Dermis blood vessel endothelial cell (primary cell): ENCODE data around the gene SP6. TPM values are rescaled to one million over a fixed set of nuclear protein-coding genes. Genes with fewer than 3 reads are reported as not detected.

ENCODE experiments used
- DNase-seq: peaks from one replicate; pipeline ENCODE4 v3.0.0; 2010
- total RNA-seq: library from RNA; depleted of rRNA; stranded (reverse); fragments of >200 nt; gene quantifications from 2 replicates; pipeline ENCODE4 v1.2.3, GENCODE V29; 2014

Gene SP6
- total RNA-seq, 1 donor from 2014 or later, result 4.8 TPM

DNA sequence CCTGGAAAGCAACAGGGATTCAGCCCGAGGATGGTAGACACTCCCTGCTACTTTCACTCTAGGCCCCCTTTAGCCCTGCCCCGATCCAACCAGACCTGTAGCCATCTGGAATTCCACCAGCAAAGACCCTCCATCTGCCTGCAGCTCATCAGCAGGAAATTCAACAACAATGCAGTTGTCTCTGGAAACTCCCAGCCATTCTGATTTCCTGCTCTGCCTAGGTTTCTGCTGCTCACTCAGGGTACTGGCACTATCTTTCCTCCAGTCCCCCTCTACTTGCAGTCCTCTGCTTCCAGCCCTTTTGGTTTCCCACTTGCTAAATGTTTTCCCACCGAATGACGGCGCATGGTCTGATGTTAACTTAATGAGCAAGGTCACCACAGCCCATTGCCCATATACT lies 2.7 kb upstream of the SP6 start:
- DNase-seq, result no peak

DNA sequence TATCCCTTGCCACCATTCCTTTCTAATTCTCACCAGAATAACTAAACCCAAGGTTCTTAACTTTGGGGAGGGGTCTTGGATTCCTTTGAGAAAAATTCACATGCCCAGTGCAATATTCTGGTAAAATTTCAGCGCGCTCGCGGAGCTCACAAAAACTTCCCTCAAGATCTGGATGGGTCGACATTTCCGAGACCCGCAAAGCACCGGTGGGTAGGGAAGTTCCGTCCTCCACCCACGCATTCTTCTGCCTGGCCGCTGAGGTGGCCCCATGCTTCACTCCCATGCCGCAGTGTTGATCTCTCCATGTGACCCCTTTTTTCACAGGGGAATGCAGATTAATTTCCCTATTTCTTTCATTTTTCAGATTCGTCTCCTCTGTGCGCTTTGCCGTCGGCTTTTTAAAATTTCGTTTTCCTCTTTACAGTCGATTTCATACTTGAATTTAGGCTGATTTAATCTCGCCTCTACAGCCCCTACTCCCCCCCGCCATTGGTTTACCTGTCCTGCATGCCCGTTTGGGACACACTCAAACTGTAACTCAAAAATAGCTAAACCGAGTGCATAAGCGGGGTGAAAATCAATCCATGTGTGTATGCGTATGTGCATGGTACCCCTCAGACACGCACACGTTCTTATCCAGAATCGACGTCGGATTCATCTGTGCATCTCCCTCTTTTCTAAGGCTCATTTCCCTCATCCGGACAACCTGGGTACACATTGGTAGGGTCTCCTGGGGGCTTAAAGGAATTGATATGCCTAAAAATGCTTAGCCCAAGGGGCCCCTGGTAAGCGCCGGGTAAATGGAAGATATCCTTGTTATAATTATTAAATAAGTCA lies 1.4 kb upstream of the SP6 start:
- DNase-seq, result no peak

DNA sequence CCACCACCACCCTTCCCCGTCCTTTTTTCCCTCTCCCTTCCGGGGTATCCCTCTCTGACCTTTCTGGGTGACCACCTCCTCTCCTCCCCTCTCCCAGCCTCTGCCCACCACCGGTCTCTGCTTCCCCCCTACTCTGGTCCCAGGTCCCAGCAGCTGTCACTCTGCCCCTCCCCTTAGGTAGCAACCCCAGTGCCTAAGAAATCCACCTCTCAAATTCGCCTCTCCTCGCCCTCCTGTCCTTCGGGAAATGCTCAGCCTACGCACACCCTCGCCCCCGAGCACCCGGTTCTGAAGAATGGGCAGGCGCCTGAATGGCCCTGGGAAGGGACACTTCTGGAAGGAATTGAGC lies 775 bp upstream of the SP6 start:
- DNase-seq, result no peak

DNA sequence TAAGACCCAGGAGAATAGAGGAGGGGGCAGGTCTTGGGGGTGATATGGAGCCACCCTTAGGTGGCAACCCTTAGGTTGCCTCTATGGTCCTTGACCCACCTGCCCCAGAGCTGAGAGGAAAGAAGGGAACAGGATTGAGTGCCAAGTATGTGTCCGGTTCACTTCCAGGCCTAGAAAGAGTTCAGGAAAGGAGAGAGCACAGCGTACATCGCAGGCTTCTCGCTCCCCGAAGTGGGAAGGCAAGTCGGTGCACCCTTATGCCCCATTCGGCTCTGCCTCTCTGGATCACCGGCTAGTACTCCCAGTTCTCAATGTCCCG lies 631 bp downstream of the SP6 start:
- no peak for DNase-seq

DNA sequence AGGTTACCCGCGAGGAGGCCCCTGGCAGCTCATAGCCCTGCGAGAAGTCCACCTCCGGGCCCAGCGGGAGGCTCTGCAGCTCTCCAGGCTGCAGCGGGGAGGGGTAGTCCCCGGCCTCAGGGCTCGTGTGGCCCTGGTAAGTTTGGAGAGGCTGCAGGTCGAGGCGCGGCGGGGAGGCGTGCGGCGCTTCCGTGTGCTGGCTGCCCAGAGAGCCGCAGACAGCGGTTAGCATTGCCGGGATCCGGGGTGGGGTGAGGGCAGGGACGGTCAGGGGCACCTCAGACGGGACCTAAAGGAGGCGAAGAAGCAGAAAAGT lies 2.8 kb downstream of the SP6 start:
- no peak for DNase-seq

DNA sequence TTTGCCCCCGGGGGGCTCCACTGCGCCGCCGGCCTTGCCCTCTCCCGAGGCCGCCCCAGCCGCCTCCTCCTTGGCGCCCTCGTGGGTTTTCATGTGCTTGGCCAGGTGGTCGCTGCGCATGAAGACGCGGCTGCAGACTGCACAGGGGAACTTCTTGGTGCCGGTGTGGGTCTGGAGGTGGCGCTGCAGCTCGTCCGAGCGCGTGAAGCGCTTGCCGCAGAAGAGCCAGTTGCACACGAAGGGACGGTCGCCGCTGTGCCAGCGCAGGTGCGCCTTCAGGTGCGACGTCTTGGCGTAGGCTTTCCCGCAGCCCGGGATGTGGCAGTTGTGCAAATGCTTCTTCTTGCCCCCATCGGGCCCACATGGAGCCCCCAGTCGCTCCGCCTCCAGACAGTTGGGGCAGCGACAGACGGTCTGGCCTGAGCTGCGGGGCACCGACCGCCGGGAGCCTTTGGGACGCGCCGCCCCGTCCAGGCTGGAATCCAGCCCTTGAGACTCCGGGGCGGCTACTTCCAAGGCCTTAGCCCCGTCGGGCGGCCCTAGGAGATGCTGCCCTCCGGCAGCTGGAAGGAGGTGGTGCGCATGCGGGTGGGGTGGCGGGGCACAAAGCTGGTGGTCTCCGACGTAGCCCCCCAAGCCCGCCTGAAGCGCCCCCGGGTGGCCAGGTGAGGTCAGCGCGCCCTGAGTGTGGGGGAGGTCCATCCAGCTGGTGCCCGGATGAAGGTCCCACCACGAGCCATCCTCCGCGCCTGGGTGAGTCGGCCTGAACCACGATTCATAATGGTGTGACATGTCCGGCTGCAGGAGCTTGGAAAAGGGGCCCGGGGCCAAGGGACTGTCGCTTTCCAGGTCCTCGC lies 3.4 kb downstream of the SP6 start:
- DNase-seq, result no peak

DNA sequence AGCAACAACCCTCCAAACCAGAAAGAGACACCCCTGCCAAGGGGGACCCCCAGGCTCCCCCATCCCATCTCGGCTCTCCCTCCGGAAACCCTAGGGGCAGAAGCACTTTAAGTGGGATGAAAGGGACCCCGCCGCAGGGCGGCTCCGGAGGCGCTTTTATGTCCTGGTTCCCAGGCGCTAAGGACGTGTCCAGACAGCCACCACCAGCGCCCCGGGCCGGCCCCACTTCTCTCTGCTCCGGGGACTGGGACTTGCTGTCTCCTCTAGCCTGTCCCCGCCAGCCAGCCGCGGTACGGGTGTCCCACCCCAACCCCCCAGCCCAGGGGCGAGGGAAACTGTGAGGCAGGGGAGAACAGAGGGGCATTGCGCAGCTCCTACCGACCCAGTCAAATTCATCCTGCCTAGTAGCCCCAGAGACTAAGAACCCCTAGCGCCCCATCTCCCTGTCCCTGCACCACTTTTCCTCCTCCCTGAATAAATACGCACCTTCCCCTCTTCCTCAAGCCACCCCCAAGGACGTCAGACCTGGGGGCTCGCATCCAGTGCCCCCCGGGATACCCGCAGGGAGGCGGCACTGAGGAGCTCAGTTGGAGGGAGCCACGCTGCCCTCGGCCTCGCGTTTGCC lies 4.1 kb downstream of the SP6 start:
- no peak for DNase-seq

DNA sequence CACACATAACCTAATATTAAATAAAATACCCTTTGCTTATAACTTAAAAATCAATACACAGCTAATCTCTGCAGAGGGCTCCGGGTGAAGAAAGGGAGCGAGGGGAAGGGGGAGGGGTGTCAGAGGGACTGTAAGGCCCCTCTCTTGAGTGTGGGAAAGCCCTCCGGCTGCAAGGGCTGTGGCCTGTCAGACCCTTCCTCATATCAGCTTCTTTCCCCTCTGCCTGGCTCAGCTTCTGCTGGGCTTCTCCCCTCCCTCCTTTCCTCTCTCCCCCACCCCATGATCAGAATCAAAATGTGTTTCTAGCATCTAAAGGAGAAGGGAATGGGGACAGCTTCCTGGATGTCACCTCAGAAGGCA lies 5.3 kb downstream of the SP6 start:
- DNase-seq, result no peak

DNA sequence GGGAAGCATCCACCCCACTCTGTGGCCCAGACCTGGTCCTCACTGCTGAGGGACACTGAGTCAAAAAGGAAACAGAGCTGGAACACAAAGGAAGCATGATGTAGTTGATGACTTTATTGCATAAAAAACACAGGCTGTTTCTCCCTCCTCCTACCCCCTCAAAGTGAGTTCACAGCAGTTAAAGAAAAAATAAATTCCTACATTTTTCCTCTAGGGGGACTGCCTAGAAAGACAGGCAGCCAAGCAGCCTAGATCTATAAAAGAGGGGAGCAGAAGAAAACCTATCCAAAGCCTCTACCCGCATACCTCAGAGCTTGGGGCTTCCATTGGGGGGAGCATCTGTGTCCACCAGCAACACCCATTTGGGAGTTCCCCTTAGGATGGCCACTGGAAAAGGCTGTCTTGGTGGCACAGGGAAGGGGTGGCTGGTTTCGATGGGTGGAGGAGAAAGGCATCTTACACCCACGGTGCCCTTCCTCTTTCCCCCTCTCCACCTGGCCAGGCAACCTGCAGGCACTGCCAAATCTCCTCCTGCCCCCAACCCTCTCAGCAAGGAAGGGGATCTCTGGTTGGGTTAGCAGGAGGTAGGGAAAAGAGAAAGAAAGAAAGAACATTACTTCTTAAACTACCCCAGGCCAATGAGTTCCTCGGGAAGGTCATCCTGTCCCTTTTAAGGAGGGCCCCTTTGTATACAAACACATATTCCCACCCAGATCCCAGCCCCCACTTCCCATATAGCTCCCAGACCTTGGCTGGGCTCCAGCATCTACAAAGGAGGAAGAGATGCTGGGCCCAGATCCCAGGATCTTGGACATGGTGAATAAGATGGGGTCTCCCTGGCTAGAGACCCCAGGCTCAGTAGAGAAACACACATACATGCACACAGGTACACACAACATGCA lies 5.9 kb downstream of the SP6 start:
- DNase-seq, result peak; percentile 19

DNA sequence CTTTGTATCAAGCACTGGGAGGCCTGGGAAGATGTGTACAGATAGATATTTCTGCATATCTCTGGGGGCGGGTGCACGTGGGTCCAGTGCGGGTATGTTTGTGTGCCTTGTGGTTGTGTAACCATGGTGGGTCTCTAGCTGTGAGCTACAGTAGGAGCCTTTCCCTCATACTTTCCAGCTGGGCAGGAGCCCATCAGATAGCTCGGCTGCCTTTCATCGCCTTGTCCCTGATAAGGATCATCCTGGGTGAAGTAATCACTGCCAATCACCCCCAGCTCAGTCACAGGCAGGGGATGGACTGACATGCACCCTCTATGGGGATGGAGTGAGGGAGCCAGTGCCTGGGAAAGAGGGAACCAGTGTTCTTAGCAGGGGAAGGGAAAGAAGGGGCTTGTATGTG lies 6.7 kb downstream of the SP6 start:
- no peak for DNase-seq

DNA sequence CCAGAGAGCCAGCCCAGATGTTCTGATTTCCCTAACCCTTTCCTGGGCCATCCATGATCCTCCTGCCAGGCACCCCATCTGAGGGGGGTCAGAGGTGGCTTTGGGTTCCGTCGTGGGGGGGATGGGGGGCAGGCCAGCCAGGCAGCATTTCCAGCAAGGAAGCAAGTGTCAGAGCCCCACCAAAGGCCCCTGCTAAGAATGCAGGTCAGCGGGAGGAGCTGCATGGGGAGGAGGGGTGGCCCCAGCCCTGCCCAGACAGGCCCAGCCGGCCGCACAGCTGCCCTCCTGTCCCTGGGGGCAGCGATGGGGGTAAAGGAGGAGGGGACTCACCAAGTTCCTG lies 7.6 kb downstream of the SP6 start:
- no peak for DNase-seq

DNA sequence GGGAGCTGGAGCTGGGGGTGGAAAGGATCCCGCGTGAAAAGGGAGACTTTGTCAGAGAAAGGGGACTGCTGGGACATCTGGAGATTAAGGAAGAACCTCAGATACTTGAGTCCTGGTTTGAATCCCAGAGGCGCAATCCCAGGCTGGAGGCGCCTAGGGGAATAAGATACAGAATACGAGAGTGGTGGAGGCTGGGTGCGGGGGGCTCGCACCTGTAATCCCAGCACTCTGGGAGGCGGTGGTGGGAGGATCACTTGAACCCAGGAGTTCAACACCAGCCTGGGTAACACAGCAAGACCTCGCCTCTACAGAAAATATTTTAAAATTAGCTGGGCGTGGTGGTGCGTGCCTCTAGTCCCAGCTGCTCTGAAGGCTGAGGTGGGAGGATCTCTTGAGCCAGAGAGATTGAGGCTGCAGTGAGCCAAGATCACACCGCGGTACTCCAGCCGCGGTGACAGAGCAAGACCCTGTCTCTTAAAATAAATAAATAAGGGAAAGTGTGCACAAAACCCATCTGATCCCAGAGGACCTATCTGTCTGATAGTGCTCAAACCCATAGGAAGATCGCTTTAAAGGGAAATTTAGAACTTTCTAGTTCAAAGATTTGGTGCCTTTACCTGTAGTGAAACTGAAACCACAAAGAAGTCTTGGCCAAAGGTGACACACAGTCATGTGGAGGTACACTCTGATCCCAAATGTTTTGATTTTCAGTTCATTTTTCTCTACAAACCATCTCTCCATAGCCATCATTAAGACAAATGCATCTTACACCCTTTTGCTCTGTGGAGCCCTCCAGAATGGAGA lies 9.3 kb downstream of the SP6 start:
- no peak for DNase-seq

DNA sequence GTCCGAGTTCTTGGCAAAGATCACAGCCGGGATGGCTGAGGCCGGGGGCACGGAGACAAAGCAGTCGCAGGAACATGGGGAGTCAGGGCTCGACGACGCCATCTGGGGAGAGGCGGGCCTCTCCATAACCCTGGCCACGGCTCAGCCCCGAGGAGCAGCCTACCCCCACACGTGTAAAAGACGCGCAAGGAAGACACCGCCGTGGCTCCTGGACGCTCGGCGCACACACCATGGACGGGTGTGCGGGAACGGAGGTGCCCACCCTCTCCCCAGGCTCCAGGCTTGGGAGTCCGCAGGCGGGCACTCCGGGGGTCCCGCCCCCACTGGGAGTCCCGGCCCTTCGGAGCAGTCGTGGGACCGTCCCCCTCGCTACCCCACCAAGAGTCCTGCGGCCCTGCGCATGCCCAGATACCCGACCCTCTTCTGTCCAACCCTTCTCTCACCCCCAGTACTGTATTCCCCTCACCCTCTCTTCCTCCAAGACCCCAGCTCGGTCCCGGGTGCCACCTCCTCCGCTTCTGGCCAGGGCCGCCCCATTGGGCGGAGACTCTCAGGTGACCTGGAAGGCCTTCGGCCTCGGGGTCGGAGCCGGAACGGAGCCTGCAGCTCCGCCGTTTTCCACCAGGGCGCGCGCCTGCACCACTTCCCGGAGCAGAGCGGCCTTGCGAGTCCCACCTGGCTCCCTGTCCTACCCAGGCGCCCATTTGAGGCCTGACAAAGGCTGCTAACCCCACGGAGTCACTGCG lies 10.0 kb downstream of the SP6 start, which contains the start of gene SCRN2:
Gene SCRN2, minus strand, starts transcription at position 532 of the 746 bp plus-strand sequence. Its CDS starts 430 bp downstream, at position 102.
- DNase-seq, result peak; percentile 91

DNA sequence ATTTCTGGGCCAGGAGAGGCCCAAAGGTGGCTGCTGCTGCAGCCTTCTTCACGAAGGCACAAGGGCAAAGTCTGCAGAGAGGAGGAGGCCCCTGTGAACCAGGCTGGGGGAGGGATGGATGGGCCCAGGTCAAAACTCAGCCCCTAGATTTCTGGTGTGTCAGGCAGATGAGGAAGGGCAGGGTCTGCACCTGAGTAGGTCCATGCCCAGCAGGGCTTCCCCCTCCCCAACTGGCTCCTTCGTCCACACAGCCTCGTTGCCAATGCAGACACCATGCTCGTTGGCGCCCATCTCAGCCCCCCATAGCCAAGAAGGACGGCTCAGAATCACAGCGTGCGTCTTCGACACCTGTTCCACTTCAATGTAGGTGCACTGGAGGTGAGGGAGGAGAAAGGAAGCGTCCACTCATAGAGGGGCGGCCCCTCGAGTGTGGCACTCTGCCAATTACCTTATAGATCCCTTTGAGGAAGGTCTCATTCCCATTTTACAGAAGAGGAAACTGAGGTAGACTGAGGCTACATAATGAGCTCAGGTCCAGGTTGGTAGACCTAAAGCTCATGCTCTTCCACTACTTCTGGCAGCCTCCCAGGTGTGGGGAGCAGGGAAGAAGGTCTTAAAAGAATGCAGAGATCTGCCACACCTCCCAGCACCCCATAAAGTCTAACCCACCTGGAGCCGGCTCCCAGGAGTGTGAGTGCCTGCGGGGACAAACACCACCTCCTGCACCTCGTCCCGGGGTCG lies 10.8 kb downstream of the SP6 start:
- DNase-seq, result no peak

DNA sequence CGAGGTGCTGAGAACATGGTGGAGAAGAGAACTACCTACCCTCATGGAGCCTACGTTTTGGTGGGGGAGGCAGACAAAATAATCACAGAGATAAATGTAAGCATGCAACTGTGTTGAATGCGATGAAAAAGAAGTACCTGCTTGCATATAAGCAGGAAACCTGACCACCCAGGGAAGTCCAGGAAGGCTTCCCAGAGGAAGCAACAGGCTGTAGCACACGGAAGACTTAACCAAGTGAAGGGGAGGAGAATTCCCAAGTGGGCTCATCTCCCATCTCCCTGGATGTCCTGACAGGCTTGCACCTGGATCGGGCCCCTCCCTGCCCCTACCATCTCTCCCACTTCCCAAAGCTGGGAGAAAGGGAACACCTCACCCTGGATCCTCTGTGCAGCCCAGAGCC lies 11.9 kb downstream of the SP6 start:
- no peak for DNase-seq

DNA sequence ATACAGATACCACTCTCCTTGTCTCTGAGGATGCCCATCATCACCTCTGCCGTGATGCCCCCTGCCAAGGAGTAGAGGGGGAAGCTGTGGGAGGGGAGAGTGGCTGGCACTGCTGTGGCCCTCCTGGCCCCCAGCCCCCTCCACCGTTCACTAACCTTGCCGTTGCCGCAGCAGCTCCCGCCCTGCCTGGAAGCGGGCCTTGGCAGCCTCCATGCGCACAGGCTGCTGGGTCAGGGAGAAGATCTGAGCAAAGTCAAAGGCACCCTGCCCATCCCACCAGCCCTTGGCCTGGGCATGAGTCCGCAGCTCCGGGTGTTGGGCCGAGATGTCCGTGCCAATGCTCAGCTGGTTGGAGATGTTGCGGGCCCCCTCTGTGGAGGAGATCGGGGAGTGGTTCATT lies 12.3 kb downstream of the SP6 start:
- DNase-seq, result no peak

DNA sequence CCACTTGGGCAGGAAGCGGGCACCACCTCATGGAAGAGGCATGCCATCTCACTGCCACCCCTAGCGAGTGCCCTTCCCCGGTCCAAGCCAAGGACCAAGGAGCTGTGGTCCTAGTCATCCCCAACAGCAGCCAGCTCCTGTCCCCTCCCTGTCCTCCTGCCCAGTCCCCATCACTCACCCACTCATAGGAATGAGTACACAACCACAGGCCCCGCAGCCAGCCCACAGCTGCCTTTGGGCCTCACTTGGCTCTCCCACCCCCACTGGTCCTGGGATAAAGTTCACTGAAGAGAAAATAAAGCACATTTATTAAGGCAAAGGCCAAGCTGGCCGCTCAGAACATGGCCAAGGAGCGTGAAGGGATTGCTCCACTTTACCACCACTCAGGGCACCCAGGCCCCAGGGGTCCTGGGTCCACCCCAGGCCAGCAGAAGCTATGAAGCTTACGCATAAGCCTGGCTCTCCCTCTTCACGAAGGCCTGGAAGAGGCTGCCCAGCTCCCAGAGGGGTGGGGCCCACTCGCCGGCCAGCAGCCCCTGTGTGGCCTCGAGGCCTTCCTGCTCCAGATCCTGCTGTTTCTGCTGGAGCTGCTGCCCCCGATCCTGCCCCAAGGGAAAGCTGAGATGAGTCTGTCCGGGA lies 13.4 kb downstream of the SP6 start:
- DNase-seq, result no peak

DNA sequence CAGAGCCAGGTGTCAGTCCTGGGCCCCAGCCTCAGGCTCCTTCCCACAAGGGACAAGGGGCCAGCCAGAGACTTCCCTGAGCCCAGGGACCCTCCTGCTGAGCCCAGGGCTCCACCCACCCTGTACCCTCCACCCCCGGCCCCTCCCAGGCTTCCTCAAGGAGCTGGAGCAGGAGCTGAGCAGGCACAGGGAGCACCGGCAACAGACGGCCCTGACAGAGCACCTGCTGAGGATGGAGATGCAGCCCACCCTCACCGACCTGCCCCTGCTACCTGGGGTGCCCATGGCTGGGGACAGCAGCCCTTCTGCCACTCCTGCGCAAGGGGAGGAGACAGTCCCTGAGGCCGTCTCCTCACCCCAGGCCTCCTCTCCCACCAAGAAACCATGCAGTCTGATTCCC lies 14.4 kb downstream of the SP6 start:
- no peak for DNase-seq

DNA sequence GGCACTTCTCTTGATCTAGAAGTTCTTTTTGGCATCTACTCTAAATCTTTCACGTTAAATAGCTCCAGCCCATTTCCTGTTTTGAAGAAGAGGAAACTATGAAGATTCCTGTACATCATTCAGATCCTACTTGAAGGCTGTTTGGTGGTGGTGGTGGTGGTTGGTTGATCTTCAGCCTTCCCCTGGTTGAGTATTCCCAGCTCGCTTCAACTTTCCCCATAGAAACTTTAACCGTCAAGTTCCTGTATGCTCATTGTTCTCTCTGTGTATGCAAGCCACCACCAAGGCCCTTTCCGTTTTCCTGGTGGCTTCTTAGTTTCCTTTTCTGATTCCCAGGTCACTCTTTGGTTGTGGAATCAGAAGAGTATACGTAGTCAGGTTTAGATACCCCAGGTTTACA lies 16.2 kb downstream of the SP6 start:
- DNase-seq, result peak; percentile 67

DNA sequence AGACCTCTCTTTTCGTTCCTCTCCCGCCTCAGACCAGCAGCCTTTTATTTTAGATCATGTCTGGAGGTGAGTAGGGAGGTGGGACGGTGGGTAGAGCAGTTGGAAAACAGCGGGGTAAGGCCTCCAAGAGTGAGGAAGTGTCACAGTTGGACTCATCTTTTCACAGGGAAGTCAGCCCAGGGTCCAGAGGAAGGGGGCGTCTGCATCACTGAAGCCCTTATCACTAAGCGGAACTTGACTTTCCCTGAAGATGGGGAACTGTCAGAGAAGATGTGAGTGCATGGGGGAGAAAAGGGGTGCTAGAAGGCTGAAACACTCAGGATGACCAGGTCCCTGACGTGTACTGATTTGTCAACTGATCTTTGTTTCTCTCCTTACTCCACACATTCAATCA lies 19.0 kb downstream of the SP6 start:
- DNase-seq, result no peak
